ENCODE results near the gene ARV1.

DNA sequence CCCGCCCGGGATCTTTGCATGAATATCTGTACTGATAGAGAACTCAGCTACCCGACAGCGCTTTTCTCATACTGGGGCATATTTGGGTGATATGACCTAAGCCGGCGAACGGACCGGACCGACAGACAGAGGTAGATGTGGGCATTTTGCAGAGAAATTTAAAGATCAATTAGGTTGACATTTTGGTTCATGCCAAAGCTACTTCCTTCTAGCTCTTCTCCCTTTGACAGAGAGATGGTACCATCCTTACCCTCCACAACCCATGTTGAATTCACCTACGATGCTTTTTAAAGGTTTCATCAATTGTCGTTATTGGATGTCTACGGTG lies 459 bp downstream of the ARV1 start:
- TF ChIP-seq CTCF (IDR thresholded peaks at IDR 0.05 in 8 of 11, conservative IDR thresholded peaks at IDR 0.05 in 3 of 11) (no peak), POLR2AphosphoS5 (IDR thresholded peaks at IDR 0.05) (no peak)
